H1 (cell line): Measurements from ENCODE around the gene CANX. TPM values are rescaled to one million over a fixed set of nuclear protein-coding genes. Genes with fewer than 3 reads are reported as not detected.
A peak's percentile ranks its signal among the peaks of the same experiment; 100 is the strongest.

Source experiments
- CBX8 ChIP-seq: fragments of 300-800, 300-1000 bp; sonication (generic); IDR thresholded peaks from 2 replicates; pipeline ENCODE4 v1.7.1; 2016; ENCODE audit warnings: low read depth, low read length, borderline replicate concordance
- CHD7 ChIP-seq: fragments of 300-600 bp; sonication (generic); IDR thresholded peaks from 2 replicates; pipeline ENCODE4 v1.7.1; 2012; ENCODE audit warnings: low read length, moderate library complexity, mild to moderate bottlenecking, inconsistent platforms; ENCODE audit not compliant: insufficient replicate concordance
- EGR1 ChIP-seq: IDR thresholded peaks from 2 replicates; pipeline ENCODE4 v1.6.1; 2011; ENCODE audit warnings: low read depth, low read length, borderline replicate concordance
- FOSL1 ChIP-seq: IDR thresholded peaks from 2 replicates; pipeline ENCODE4 v1.6.1; 2011; ENCODE audit warnings: mild to moderate bottlenecking, low read depth, low read length, moderate library complexity; ENCODE audit not compliant: insufficient read depth
- HDAC6 ChIP-seq: IDR thresholded peaks from one replicate; pipeline ENCODE4 v1.7.1; 2012; ENCODE audit warnings: low read depth, mild to moderate bottlenecking, inconsistent platforms, low read length, moderate library complexity
- NANOG ChIP-seq: IDR thresholded peaks from 2 replicates; pipeline ENCODE4 v1.6.1; 2011; ENCODE audit warnings: low read length, low read depth, mild to moderate bottlenecking, inconsistent platforms; ENCODE audit not compliant: insufficient read depth, poor library complexity, severe bottlenecking
- NRF1 ChIP-seq: IDR thresholded peaks from 2 replicates; pipeline ENCODE4 v1.6.1; 2011; ENCODE audit warnings: mild to moderate bottlenecking, low read depth, low read length, improper control_type of control experiment
- POLR2A ChIP-seq, 2 experiments: IDR thresholded peaks; 1 replicate in 1 of 2; 2 replicates in 1 of 2; pipeline ENCODE4 v1.6.1; 2011; ENCODE audit warnings: low read depth in 2 of 2, low read length in 2 of 2, mild to moderate bottlenecking in 2 of 2; ENCODE audit errors: control extremely low read depth in 1 of 2
- SIX5 ChIP-seq: IDR thresholded peaks from 2 replicates; pipeline ENCODE4 v1.6.1; 2011; ENCODE audit warnings: mild to moderate bottlenecking, low read depth, low read length
- SUZ12 ChIP-seq: fragments of 200-600 bp; sonication (generic); IDR thresholded peaks from 2 replicates; pipeline ENCODE4 v1.6.1; 2012; ENCODE audit warnings: mild to moderate bottlenecking, inconsistent platforms, low read length, moderate library complexity, mixed read lengths
- TCF12 ChIP-seq: IDR thresholded peaks from 2 replicates; pipeline ENCODE4 v1.6.1; 2011; ENCODE audit warnings: low read depth, mild to moderate bottlenecking, low read length
- polyA plus RNA-seq, 7 experiments: library from polyadenylated mRNA; depleted of rRNA in 3 of 7; stranded (reverse) in 5 of 7; unstranded in 2 of 7; fragments of >200 nt in 5 of 7; fragments of 200-250 nt in 2 of 7; gene quantifications; 1 replicate in 5 of 7; 2 replicates in 1 of 7; 4 replicates in 1 of 7; pipeline versions ENCODE4 v1.2.1 to v1.2.3, GENCODE V29; 2011 to 2013; ENCODE audit warnings: missing spikeins in 2 of 7, mixed read lengths in 2 of 7
- total RNA-seq: library from RNA; stranded (reverse); fragmentation: NEBNext Ultra II Directional; extraction: Animal tissue kit (Norgen Biotek cat#: 25700); gene quantifications from 2 replicates; pipeline ENCODE4 v1.2.1, GENCODE V29; 2021

CANX gene
- total and polyA plus RNA-seq, 2 of the 8 experiments (the other 6 are each of a cell fraction or from before 2014, with no cell fraction given): 136 to 691 TPM

GRCh38 chr5:179679014-179679674 is 19.6 kb upstream of the CANX start (continued):
- TF ChIP-seq CHD7 (no peak), TCF12 (no peak), NRF1 (no peak), HDAC6 (no peak), FOSL1 (no peak), SIX5 (no peak), POLR2A (IDR thresholded peaks at IDR 0.05; ENCODE audit: control extremely low read depth in 1 of 2, low read depth in 2 of 2, low read length in 2 of 2) (peak; percentile 42 to 45; a peak in 2 of 3 replicates), SUZ12 (no peak), NANOG (no peak), CBX8 (no peak), EGR1 (no peak)
